GM12892 (cell line): ENCODE measurements around the gene ZMYND10.

Experiments
- POLR2A ChIP-seq: IDR thresholded peaks from 2 replicates; pipeline ENCODE4 v1.6.1; 2011; ENCODE audit warnings: low read depth, low read length, control low read depth
- POLR2AphosphoS5 ChIP-seq: IDR thresholded peaks from 2 replicates; pipeline ENCODE4 v1.6.1; 2011; ENCODE audit warnings: low read depth, low read length, control low read depth

DNA sequence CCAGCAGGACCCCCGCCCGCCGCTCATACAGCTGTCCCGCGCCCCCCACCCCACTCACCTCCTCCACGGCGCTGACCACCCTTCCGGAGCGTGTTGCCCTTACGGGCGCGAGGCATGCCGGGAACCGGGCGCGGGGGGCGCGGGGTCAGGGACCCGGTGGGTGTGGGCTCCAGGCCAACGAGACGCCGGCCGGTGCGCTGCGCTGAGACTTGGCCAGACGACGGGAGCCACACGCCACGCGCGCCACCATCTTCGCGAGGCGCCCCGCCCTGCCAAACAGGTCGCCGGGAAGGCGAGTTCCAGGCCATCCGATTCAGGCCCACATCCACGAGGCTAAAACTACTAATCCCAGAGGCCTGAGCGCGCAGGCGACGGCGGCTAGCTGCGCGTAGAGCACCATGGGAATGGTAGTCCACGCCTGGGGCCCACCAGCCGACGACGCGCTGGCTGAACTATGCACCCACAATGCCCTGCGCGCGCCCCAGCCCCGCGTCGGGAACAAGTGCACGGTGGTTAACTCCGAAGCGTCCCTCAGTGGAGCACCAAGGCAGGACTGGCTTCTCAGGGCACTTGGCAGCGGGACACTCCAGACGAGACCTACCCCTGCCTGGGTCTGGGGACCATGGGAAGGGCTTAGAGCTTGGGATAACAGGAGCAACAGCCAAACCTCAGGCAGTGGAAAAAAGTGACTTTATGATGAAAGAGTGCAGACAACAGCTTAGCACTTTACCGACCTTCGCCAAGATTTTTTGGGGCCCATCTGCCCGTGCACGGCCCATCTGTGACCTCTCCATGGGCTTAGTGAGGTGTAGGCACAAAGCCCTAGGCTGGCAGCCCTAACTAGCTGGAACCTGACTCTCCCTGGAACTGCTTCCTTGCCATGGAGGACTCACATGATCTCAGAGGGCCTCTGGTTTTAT is 53.1 kb downstream of the ZMYND10 start, which contains the start of gene IFRD2:
- TF ChIP-seq POLR2A, result peak; percentile 83
- peak; percentile 64 for TF ChIP-seq POLR2AphosphoS5
